Gastrocnemius medialis (tissue), 4 donors: ENCODE data around the gene ITGB5. TPM values are rescaled to one million over a fixed set of nuclear protein-coding genes. Genes with fewer than 3 reads are reported as not detected.
A peak's percentile ranks its signal among the peaks of the same experiment; 100 is the strongest.

Experiments
- ATAC-seq, 2 donors: fragments of 150-250 bp; one replicate each; pipeline ENCODE4 v1.9.1; 2016
- DNase-seq, 2 donors: peaks; one replicate each; pipeline ENCODE4 v3.0.0-alpha.2; 2019
- H3K27ac ChIP-seq, 4 donors: fragments of 200-600 bp; sonication (generic); 1 replicate in 1 of 4; 2 replicates in 3 of 4; pipeline ENCODE4 v1.5.1; 2016 to 2018; ENCODE audit warnings: mild to moderate bottlenecking in 2 of 4, moderate library complexity in 1 of 4
- H3K27me3 ChIP-seq, 3 donors: fragments of 200-600 bp; sonication (generic) in 2 of 3; 1 replicate in 1 of 3; 2 replicates in 2 of 3; pipeline versions ENCODE4 v1.5.1 to v1.6.0; 2016 to 2019; ENCODE audit warnings: mild to moderate bottlenecking in 1 of 3, moderate library complexity in 1 of 3
- H3K36me3 ChIP-seq, 2 donors: fragments of 200-600 bp; sonication (generic) in 1 of 2; one replicate each; pipeline ENCODE4 v1.5.1; 2017 to 2018
- H3K4me1 ChIP-seq, 2 donors: fragments of 200-600 bp; sonication (generic) in 1 of 2; one replicate each; pipeline ENCODE4 v1.5.1; 2016 to 2017; ENCODE audit warnings: mild to moderate bottlenecking in 2 of 2
- H3K4me3 ChIP-seq, 4 donors: fragments of 200-600 bp; sonication (generic) in 3 of 4; 1 replicate in 1 of 4; 2 replicates in 3 of 4; pipeline ENCODE4 v1.5.1; 2016 to 2019; ENCODE audit warnings: mild to moderate bottlenecking in 2 of 4
- H3K9me3 ChIP-seq, 3 donors: fragments of 200-600 bp; sonication (generic) in 2 of 3; 1 replicate in 1 of 3; 2 replicates in 2 of 3; pipeline ENCODE4 v1.5.1; 2016 to 2019
- POLR2A ChIP-seq, 2 donors: fragments of 450-650 bp; IDR thresholded peaks; one replicate each; pipeline ENCODE4 v1.6.1; 2017; ENCODE audit warnings: antibody characterized with exemption in 2 of 2, mild to moderate bottlenecking in 2 of 2, moderate library complexity in 2 of 2
- in situ Hi-C, 4 donors: fragments of 200-750 bp; cut with MboI; loops; one replicate each; pipeline versions ENCODE4 v1.15.0 to v1.8.0; 2017; ENCODE audit warnings: low sequenced_read_pairs in 4 of 4
- intact Hi-C: fragments of 100-400 bp; cut with DNase I; formaldehyde crosslinking; loops from one replicate; pipeline ENCODE4 v1.15.1; 2023; ENCODE audit warnings: low total_unique reads
- total RNA-seq, 4 donors: library from RNA; depleted of rRNA; stranded (reverse); fragments of >200 nt; gene quantifications; one replicate each; pipeline versions ENCODE4 v1.1.0 to v1.2.3, GENCODE V29; 2016
- TF ChIP-seq, protein P1 (sequence below), 5 experiments: fragments of 450-650 bp in 3 of 5; fragments of 200-600 bp in 2 of 5; sonication (generic) in 2 of 5; IDR thresholded peaks in 4 of 5; conservative IDR thresholded peaks in 1 of 5; 1 replicate in 4 of 5; 2 replicates in 1 of 5; pipeline ENCODE4 v1.5.1; 2016 to 2019; ENCODE audit warnings: antibody characterized with exemption in 5 of 5, mild to moderate bottlenecking in 3 of 5, moderate library complexity in 3 of 5

ITGB5 gene
- total RNA-seq, 4 donors from 2014 or later, result 35.2 to 101 (median 71.3) TPM

DNA sequence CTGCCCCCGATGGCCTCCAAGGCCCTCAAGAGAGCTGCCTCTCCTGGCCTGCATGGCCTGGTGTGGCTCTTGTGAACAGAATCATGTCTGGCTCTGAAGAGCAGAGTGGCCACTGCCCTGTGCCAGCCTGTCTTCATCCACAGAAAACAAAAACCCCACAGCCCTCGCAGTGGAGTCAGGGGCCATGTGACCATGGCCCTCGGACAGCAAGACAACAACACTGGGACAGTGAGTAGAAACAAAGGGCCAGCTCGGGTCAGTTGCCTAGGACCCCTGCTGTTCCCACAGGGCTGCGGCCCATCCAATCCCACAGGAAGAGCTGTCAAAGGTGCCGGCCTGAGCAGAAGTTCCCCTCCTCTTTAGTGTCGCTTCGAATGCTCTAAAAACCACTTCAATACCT is 84.5 kb downstream of the ITGB5 start:
- in situ Hi-C loops, result no loop called here
- no peak for TF ChIP-seq POLR2A (IDR thresholded peaks at IDR 0.05)
- TF ChIP-seq, protein P1, sequence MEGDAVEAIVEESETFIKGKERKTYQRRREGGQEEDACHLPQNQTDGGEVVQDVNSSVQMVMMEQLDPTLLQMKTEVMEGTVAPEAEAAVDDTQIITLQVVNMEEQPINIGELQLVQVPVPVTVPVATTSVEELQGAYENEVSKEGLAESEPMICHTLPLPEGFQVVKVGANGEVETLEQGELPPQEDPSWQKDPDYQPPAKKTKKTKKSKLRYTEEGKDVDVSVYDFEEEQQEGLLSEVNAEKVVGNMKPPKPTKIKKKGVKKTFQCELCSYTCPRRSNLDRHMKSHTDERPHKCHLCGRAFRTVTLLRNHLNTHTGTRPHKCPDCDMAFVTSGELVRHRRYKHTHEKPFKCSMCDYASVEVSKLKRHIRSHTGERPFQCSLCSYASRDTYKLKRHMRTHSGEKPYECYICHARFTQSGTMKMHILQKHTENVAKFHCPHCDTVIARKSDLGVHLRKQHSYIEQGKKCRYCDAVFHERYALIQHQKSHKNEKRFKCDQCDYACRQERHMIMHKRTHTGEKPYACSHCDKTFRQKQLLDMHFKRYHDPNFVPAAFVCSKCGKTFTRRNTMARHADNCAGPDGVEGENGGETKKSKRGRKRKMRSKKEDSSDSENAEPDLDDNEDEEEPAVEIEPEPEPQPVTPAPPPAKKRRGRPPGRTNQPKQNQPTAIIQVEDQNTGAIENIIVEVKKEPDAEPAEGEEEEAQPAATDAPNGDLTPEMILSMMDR (IDR thresholded peaks at IDR 0.05 in 4 of 5, conservative IDR thresholded peaks at IDR 0.05 in 1 of 5), result no peak
- Histone ChIP-seq H3K4me3 (no peak overlapping the region), H3K9me3 (no peaks in the 10 kb centered on the region), H3K27me3 (no peaks in the 10 kb centered on the region), H3K36me3 (no peaks in the 10 kb centered on the region), H3K27ac (peak overlapping the region in 3 of 4 donors; percentile 40 to 76 (median 65)), H3K4me1 (peaks cover 18 to 34% of the 10 kb centered on the region in 2 donors)
- no peak for DNase-seq
- ATAC-seq, result no peak
- intact Hi-C loops, result no loop called here

DNA sequence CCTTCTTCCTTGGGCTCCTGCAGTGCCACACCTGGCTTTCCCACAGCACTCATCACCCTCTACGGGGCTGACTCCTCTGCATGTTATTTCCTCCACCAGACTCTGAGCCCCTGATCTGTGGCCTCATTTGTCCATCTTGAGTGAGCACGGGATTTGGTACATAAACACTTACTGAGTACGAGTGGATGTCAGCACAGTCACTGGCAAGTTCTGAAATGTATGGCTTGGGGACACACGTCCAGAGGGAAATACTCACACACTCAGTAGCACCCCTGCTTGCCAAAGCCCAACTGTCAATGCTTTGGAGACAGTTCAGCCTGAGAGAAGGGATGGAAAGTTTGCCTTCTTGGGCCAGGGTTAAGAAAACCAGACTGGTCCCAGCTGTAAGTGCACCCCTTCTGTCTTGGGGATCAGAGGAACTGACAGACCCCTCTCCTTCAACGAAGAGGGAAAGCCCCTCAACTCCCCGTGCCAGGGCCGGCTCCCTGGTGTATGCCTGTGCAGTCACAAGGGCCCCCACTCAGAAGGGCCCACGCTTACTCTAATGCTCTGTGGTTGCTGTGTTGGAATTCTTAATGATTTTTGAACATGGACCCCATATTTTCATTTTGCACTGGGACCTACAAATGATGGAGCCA is 85.0 kb downstream of the ITGB5 start:
- ATAC-seq (no peak), DNase-seq (no peak)
- in situ Hi-C loops, result no loop called here
- TF ChIP-seq POLR2A (IDR thresholded peaks at IDR 0.05), result no peak
- TF ChIP-seq, protein P1 (IDR thresholded peaks at IDR 0.05 in 4 of 5, conservative IDR thresholded peaks at IDR 0.05 in 1 of 5), result no peak
- Histone ChIP-seq H3K36me3 (no peaks in the 10 kb centered on the region), H3K9me3 (no peaks in the 10 kb centered on the region), H3K27me3 (no peaks in the 10 kb centered on the region), H3K4me1 (peaks cover 18 to 34% of the 10 kb centered on the region in 2 donors), H3K27ac (peak overlapping the region in 2 of 4 donors; percentile 65 to 76), H3K4me3 (no peak overlapping the region)
- intact Hi-C loops, result no loop called here

DNA sequence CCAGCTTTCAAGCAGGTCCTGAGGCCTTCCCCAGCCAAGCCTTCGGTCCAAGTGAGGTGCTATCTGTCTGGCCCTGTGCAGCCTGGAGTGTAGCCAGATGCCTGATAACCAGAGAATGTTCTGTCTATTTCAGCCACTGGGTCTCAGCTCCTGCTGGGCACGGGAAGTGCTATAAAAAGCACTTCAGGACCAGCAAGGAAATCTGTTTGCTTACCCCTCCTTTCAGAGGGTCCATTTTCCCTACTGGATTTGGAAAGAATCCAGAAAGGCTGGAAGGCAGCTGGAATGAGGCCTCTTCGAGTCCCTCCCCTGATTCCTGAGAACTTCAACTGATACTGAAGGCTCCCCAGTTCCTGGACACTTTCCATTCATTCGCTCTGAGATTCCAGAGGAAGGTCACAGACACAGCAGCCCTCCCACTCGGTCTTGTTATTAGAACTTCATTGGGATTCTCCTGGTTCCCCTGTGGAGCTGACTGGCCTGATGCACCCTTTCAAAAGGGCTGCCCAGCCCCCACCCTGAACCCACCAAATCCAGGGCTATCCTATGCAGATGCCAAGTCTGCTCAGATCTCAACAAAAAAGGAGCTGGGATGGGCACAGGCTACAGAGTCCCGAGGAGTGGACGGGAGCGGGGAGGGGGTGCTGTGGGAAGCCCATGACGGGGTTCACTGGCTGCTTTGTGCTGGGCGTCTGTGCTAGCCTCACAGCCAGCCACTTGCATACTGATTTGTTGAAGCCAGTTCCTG is 86.5 kb downstream of the ITGB5 start:
- Histone ChIP-seq H3K9me3 (no peaks in the 10 kb centered on the region), H3K4me1 (peaks cover 19 to 32% of the 10 kb centered on the region in 2 donors), H3K27ac (peak overlapping the region; percentile 65 to 80 (median 72)), H3K4me3 (no peak overlapping the region), H3K27me3 (no peaks in the 10 kb centered on the region), H3K36me3 (peaks cover 0 to 10% of the 10 kb centered on the region in 2 donors)
- DNase-seq (peak; percentile 42 to 64), ATAC-seq (peak; percentile 72 to 87)
- TF ChIP-seq, protein P1 (IDR thresholded peaks at IDR 0.05 in 4 of 5, conservative IDR thresholded peaks at IDR 0.05 in 1 of 5), result no peak
- no peak for TF ChIP-seq POLR2A (IDR thresholded peaks at IDR 0.05)
- in situ Hi-C loops, result no loop called here
- intact Hi-C loops, result no loop called here

DNA sequence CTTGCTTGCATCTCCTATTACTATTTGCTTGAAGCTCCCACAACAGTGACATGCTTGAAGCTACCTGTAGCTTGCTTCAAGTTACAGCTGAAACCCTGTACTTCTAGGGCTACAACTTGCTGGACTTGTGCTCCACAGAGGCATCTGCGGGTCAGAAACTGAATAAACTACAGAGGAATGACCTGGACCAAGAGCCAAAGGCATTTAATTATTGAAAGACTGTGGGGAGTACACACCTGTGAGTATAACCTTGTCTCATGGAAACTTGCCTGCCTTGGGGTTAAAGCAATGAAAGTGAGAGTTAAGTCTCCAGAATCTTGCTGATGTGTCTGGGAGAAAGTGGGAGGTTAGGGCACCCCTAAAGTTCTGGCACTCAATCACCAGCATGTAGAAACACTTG is 87.1 kb downstream of the ITGB5 start:
- peak overlapping the region; percentile 65 to 80 (median 72) for H3K27ac ChIP-seq
- no peak for ATAC-seq
- TF ChIP-seq, protein P1 (IDR thresholded peaks at IDR 0.05 in 4 of 5, conservative IDR thresholded peaks at IDR 0.05 in 1 of 5), result no peak
- no peak for TF ChIP-seq POLR2A (IDR thresholded peaks at IDR 0.05)
- no peaks in the 10 kb centered on the region for H3K27me3 ChIP-seq
- in situ Hi-C loops (no loop called here), intact Hi-C loops (no loop called here)
- H3K4me1 ChIP-seq, result peaks cover 24 to 32% of the 10 kb centered on the region in 2 donors
- H3K4me3 ChIP-seq, result no peak overlapping the region
- DNase-seq, result no peak
- no peaks in the 10 kb centered on the region for H3K9me3 ChIP-seq
- H3K36me3 ChIP-seq, result peaks cover 0 to 10% of the 10 kb centered on the region in 2 donors
